GM18951 (cell line): ENCODE data around the gene CELSR3.

ENCODE experiments used
- POLR2A ChIP-seq: IDR thresholded peaks from 4 replicates; pipeline ENCODE4 v1.6.1; 2011; ENCODE audit warnings: mild to moderate bottlenecking; ENCODE audit not compliant: insufficient read length, insufficient read depth; ENCODE audit errors: extremely low read depth
- in situ Hi-C: fragments of 300-500 bp; cut with MboI; formaldehyde crosslinking; loops from one replicate; pipeline ENCODE4 v1.12.0; 2022; ENCODE audit warnings: low sequenced_read_pairs, mixed read lengths, inconsistent platforms; ENCODE audit not compliant: unreplicated experiment

CELSR3 gene

GRCh38 chr3:48630407-48630806, 32.3 kb downstream of the CELSR3 start:
- no peak for TF ChIP-seq POLR2A
- in situ Hi-C loops: no loop called here

DNA sequence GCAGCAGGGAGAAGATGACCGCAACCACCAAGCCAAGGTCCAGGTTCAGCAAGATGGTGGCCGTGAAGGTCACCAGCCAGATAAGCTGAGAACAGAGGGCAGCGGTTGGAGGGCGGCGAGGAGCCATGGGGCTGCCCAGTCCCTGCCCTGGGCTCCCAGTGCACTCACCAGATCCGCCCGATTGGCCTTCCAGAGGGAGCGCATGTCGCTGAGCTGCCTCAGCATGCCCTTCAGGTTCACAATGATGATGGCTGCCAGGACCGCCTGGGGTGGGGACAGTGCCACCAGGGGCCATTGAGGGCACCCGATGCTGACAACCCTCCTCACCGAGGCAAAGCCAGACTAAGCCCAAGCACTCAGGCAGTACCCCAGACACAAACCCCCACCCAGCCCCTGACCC, 32.8 kb downstream of the CELSR3 start:
- in situ Hi-C loops: no loop called here
- TF ChIP-seq POLR2A: no peak

DNA sequence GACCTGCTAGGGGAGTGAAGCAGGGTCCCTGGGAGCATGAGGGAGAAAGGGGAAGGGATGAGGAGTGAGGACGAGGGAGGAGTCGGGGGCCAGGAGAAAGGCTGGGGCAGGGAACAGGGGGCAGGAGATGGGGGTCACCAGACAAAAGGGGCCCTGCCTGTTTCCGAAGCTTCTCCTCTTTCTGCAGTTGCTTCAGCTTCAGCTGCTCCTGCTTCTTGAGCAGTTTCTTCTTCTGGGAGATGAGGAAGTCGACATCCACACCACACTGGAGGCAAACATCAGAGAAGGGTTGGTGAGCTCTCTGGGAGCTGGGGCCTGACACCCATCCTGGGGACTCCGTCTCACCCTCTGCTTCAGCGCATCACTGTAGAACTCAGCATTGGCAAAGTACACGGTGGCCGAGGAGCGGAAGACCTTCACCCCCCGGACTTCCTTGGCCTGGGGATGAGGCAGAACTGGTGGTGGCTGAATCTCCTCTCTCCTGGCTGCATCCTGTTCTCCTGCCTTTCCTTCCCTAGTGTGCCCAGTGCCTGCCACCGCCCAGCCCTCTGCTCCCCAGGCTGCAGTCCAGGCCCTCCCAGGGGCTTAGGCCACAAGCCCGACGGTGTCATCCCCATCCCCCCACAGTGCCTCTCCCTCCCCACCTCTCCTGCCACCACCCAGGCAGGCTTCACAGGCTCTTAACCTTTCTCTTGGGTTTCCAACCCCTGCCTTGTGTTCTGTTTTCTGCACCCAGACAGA, 34.2 kb downstream of the CELSR3 start:
- in situ Hi-C loops: no loop called here
- no peak for TF ChIP-seq POLR2A

DNA sequence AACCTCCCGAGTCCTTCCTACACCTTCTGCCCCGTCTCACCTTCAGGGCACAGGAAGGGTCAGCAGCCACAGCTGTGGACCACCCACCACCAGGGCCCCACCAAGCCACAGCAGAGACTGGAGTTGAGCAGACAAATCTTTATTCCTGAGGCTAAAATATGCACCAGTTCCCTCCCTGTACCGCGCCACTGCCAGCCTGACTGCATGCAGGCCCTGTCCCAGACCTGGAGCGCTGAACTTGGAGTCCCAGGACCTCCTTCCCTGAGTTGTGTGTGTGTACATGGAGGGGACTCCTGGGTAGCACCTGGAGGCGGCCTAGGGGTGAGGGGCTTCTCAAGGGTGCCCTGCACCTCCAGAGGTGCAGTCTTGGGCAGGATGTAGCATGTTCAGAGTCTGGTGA, 37.1 kb downstream of the CELSR3 start:
- in situ Hi-C loops: no loop called here
- no peak for TF ChIP-seq POLR2A

- no peak for TF ChIP-seq POLR2A
- in situ Hi-C loops: no loop called here
Observed at GRCh38 chr3:48624767-48625166, 37.9 kb downstream of the CELSR3 start.

GRCh38 chr3:48623851-48624547, 38.7 kb downstream of the CELSR3 start:
- TF ChIP-seq POLR2A: no peak
- in situ Hi-C loops: no loop called here

DNA sequence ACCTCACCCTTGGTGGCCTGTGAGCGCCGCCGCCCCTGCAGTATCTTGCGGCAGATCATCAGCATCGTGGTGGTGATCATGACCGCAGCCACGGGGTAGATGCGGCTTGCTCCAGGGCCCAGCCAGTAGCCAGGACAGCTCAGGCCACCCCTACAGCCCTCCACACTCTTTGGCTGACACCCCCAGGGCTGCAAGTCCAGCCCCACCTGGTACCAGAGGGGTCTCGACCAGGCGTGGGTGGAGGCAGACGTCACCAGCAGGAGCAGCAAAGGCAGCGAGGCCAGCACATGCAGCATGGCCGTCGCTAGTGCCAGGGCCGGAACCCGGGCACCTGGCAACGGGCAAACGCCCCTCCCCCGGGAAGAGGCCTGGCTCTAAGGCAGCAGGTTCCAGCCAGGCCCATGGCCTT, 41.2 kb downstream of the CELSR3 start, which contains the start of gene TMEM89:
TSS of gene TMEM89 (minus strand) at position 309 of the 409 bp plus-strand sequence. CDS start at position 296, 13 bp downstream.
- in situ Hi-C loops: no loop called here
- no peak for TF ChIP-seq POLR2A

GRCh38 chr3:48619541-48620524, 42.9 kb downstream of the CELSR3 start:
- in situ Hi-C loops: no loop called here
- TF ChIP-seq POLR2A: no peak

DNA sequence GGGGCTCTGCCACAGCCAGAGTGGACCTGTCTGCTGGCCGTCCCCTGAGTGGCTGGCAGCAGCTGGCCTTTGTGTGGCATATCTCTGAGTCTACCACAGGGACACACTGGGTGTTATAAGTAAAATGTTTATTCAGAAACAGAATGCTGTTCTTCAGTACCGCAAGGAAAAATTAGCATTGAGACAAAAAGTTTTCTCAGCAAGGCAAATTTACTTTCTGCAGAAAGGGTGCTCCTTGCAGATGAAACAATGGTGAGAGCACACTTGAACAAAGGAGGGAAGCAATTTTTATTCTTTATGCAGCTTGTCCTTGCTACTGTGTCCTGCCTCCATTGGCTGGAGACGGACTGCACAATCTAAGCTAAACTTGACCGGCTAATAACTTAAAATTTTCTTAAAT, 45.1 kb downstream of the CELSR3 start:
- TF ChIP-seq POLR2A: no peak
- in situ Hi-C loops: no loop called here

DNA sequence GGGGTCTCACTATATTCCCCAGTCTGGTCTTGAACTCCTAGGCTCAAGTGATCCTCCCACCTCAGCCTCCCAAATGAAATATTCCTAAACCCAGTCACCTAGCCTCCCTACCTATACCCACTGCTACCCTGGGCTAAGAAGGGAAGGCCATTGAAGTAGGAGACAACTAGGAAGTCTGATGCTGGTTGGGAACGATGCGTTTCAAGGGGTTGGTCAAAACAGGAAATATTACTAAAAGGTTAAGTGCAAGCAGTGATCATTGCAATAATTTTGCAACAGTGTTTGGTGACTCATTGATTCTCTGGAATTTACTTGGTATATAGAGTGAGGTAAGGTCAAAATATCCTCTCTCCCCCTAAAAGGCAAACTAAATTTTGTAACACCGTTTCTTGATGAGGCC, 48.6 kb downstream of the CELSR3 start:
- in situ Hi-C loops: no loop called here
- no peak for TF ChIP-seq POLR2A

DNA sequence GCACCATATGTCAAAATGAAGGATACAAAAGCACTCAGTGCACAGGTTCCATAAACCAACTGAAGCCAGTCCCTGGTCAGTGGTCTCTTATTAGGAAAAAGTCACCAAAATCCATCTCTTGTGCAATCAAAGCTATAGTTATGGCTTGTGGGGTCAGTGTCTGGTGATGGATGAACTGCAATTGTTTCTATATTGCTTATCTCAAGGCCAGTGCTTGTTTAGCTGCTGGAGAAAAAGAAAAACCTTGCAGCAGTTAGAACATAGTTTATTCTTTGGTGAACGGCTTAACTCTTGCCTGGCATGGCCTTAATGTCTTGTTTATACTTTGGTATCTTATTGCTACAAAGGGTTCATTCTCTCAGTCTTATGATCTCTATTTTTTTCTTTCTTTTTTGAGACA, 50.4 kb downstream of the CELSR3 start:
- no peak for TF ChIP-seq POLR2A
- in situ Hi-C loops: no loop called here

DNA sequence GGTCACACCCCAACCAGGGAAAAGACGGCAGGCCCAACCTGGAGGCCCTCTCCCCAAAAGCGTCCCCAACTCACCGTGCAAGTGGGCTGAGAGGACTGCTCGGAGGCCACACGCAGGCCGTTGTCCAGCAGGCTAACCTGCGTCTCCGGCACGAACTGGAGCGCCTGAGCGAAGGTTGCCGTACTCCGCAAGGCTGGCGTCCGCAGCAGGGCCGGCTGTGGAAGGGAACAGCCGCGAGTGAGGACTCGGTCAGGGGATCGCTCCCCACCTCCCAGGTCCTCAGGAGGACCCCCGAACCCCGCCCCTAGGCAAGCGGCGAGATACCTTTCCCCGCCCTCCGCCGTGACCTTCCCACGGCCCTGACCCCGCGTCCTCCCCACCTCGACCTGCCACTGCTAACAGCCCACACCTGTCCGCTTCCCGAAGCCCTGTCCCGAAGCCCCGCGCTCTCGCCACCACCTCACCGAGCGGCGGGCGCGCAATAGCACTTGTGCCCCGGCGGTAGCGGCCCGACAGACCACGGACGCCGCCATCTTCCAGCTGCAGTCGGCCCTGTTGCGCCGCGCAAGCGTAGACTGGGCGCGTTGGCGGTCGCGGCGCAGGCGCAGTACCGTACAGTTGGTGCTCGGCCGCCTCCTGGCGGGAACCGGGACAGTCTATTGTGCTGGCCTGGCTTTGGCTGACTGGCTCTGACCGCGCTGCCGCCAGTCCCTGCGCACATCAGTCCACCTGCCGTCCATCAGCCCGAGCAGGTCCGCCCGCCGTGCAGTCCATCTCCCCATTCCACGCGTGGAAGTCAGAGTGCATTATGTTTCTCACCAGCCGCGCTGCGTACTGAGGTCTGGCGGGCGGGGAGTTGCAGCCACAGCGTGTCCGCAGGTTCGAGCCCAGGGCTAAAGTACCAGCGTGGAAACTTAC, 53.3 kb downstream of the CELSR3 start, which contains the start of gene UQCRC1:
TSS of gene UQCRC1 (minus strand) at position 559 of the 918 bp plus-strand sequence. CDS start at position 533, 26 bp downstream.
- in situ Hi-C loops: no loop called here
- peak; percentile 98 for TF ChIP-seq POLR2A

DNA sequence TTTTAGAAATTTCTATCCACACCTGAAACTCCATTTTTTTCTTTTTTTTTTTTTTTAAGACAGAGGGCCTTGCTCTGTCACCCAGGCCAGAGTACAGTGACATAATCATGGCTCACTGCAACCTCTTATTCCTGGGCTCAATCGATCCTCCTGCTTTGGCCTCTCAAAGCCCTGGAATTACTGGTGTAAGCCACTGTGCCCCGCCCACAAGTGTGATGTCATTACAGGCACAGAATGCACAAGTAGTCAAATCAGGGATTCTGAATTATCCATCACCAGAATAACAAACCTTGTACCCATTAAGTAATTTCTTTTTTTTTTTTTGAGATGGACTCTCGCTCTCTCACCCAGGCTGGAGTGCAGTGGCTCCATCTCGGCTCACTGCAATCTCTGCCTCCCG, 55.2 kb downstream of the CELSR3 start:
- no peak for TF ChIP-seq POLR2A
- in situ Hi-C loops: no loop called here
